Activated CD4-positive, alpha-beta T cell treated with anti-CD3 and anti-CD28 coated beads for 24 hours (primary cell): ENCODE data around the gene BTAF1.

ENCODE experiments used
- DNase-seq, 2 donors: peaks; one replicate each; pipeline ENCODE4 v3.0.0-alpha.2; 2020; ENCODE audit warnings: low read depth in 2 of 2

BTAF1 gene

GRCh38 chr10:92052088-92052487, 128.5 kb downstream of the BTAF1 start:
- DNase-seq, result no peak

GRCh38 chr10:92052741-92053140, 129.2 kb downstream of the BTAF1 start:
- DNase-seq, result no peak

GRCh38 chr10:92054807-92055206, 131.2 kb downstream of the BTAF1 start:
- no peak for DNase-seq

DNA sequence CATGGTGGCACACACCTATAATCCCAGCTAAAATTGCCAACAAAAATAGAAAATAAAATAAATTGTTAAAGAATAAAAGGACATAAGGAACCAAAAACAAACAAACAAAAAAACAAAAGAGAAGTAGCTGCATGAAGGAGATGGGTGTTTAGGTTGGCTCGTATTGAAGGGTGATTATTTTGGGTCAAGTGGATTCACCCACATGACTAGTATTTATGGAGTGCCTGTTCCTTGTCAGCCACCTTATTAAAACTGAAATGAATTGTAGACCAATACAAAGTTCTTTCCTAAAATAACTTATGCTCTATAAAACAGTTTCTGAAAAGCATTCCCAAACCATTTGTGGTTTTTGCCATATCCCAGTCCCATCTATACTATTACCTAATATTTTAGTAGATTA, 138.7 kb downstream of the BTAF1 start:
- DNase-seq, result no peak

GRCh38 chr10:92064506-92064905, 140.9 kb downstream of the BTAF1 start:
- no peak for DNase-seq

DNA sequence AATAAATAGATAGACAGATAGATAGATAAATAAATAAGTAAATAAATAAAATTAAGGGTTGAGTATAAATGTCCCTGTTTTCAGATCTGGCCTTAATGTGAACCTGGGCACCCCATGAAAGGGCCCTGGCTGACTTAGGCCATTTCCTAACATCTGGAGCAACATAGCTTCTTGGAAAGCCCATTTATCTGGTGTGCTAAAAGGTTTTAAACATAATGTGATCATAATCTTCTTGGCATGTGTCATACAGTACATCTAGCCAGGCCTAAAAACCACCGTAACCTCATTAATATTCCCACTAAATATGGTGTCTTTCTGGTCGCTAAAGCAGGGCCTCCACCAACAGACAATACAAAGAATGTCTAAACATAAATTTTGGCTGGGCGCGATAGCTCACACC, 142.8 kb downstream of the BTAF1 start:
- DNase-seq, result no peak

DNA sequence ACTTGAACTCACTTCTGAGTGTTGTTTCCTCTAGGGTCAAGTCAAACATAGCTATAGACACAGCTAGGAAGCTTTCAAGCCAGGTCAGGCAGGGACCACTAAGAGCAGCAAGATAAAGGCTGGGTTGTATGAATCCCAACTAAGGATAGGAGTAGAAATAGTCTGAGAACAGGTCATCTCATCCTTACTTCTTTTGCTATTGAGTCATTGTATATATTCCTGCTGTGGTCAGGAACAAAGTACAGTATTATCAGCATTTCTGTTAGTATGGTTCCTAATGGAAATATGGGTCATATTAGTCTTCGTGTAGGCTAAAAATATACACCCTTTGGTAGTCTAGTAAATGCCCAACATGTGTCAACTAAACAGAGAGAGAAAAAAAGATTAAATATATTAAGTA, 145.3 kb downstream of the BTAF1 start:
- no peak for DNase-seq

DNA sequence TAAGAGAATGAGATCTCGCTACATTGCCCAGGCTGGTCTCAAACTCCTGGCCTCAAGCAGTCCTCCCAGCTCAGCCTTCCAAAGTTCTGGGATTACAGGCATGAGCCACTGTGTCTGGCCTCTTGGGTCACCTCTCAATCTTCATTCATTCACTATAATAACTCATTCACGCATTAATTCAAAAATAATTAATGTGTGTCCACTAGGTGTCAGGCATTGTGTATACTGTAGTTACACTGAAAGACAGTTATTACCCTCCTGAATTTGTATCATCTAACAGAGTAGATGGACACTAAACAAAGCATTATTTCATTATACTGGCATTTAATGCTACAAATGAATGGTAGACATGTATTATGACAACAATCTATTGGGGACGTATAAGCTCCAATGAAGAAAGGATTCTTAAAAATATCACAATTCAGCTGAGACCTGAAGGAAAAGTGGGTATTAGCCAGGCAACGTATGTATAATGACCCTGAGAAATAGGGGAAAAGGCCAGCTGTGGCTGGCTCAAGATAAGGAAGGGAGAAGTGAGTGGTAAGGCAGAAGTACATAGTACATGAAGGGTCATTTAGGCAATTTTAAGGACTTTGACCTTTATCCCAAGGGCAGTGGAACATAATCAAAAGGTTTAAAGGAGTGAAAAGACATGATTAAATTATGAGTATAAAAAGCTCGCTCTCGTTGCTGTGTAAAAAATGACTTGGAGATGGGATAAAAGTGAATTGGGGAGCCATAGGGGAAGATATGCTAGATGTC, 150.7 kb downstream of the BTAF1 start:
- DNase-seq, result no peak

- DNase-seq, result no peak
Measured at GRCh38 chr10:92075829-92076228, 152.3 kb downstream of the BTAF1 start.

DNA sequence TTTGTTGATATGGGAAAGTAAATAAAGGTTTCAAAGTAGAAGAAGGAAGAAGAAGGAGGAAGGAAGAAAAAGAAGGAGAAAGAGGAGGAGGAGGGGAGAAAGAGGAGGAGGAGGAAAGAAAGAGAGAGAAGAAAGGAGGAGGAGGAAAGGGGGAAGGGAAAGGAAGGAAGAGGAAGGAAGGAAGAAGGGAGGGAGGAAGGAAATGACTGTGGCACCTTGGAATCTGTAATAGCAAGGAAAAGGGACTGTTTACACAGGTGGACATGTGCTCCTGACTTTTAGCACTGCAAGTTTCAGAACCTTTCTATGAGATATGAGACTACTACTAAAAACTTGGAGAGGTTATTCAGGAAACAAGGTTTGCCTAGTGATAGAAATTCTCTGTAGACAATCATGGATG, 153.2 kb downstream of the BTAF1 start:
- no peak for DNase-seq

DNA sequence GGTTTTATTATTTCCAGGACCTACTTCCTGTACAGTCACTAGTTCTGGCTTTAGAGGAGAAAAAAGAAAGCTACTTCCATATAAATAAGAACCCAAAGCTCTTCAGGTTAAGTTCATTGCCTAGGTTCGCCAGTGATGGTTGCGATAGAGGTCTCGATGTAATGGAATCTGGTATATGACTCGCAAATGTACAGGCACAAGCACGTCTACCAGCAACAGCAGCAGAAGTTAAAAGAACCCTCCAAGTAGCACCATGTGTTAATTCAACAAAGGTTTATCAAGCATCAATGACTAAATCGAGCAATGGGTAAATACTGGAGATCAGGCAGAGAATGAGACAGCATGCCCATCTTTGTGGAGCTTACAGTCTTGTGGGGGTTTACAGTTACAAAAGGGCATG, 155.4 kb downstream of the BTAF1 start:
- no peak for DNase-seq
